SK-N-SH (cell line): Measurements from ENCODE around the gene LRRC73. TPM values are rescaled to one million over a fixed set of nuclear protein-coding genes. Genes with fewer than 3 reads are reported as not detected.

Experiments
- CTCF ChIA-PET: fragments of 300-600, 350-600 bp; formaldehyde crosslinking; extraction: SDS; loops from one replicate; lab custom pipeline; 2021; lab: Yijun Ruan, JAX
- POLR2A ChIA-PET: fragments of 350-600 bp; sonication (Branson Sonifier 250); formaldehyde crosslinking; extraction: SDS; loops from one replicate; lab custom pipeline; 2020; ENCODE audit warnings: antibody characterized with exemption, inconsistent platforms; lab: Yijun Ruan, JAX
- DNase-seq: peaks from one replicate; pipeline ENCODE4 v3.0.0; 2012
- H2AFZ ChIP-seq: fragments of 200-600 bp; sonication (generic); 2 replicates; pipeline ENCODE4 v1.8.1; 2016; ENCODE audit warnings: antibody characterized with exemption, mild to moderate bottlenecking, low read depth
- H3F3A ChIP-seq: fragments of 200-600 bp; sonication (generic); replicated peaks from 2 replicates; pipeline ENCODE3; 2016; ENCODE audit warnings: antibody characterized with exemption, mild to moderate bottlenecking; ENCODE audit not compliant: insufficient read depth
- H3K27ac ChIP-seq, 2 experiments: fragments of 200-500 bp in 1 of 2; fragments of 200-600 bp in 1 of 2; sonication (Bioruptor generic) in 1 of 2; sonication (generic), shearing (Covaris generic) in 1 of 2; 2 replicates each; pipeline versions ENCODE4 v1.5.1 to v1.6.1; 2014 to 2016; ENCODE audit warnings: low read depth in 2 of 2, inconsistent platforms in 1 of 2, low read length in 1 of 2, mild to moderate bottlenecking in 1 of 2, mixed read lengths in 1 of 2
- H3K27me3 ChIP-seq: fragments of 200-600 bp; sonication (generic), shearing (Covaris generic); 2 replicates; pipeline ENCODE4 v1.6.1; 2016; ENCODE audit warnings: mixed run types; ENCODE audit not compliant: insufficient read depth
- H3K36me3 ChIP-seq, 2 experiments: fragments of 200-500 bp in 1 of 2; fragments of 200-600 bp in 1 of 2; sonication (Bioruptor generic) in 1 of 2; sonication (generic) in 1 of 2; replicated peaks in 1 of 2; 2 replicates each; pipeline versions ENCODE3 to v1.5.1; 2014 to 2016; ENCODE audit warnings: low read length in 1 of 2, mild to moderate bottlenecking in 1 of 2; ENCODE audit not compliant: insufficient read depth in 2 of 2, control insufficient read depth in 1 of 2
- H3K4me1 ChIP-seq, 2 experiments: fragments of 200-500 bp in 1 of 2; fragments of 200-600 bp in 1 of 2; sonication (Bioruptor generic) in 1 of 2; sonication (generic), shearing (Covaris generic) in 1 of 2; 2 replicates each; pipeline versions ENCODE4 v1.5.1 to v1.6.1; 2014 to 2016; ENCODE audit warnings: low read depth in 1 of 2, low read length in 1 of 2, mixed run types in 1 of 2; ENCODE audit not compliant: insufficient read depth in 2 of 2, control insufficient read depth in 1 of 2
- H3K4me2 ChIP-seq: fragments of 200-600 bp; sonication (generic), shearing (Covaris generic); 2 replicates; pipeline ENCODE4 v1.6.1; 2017; ENCODE audit warnings: mixed run types
- H3K4me3 ChIP-seq, 2 experiments: fragments of 200-500 bp in 1 of 2; fragments of 200-600 bp in 1 of 2; sonication (Bioruptor generic) in 1 of 2; sonication (generic), shearing (Covaris generic) in 1 of 2; 2 replicates each; pipeline versions ENCODE4 v1.5.1 to v1.8.1; 2014 to 2016; ENCODE audit warnings: low read depth in 2 of 2, inconsistent platforms in 1 of 2, low read length in 1 of 2, mild to moderate bottlenecking in 1 of 2, mixed read lengths in 1 of 2, moderate library complexity in 1 of 2
- H3K79me2 ChIP-seq: fragments of 200-600 bp; sonication (generic); 2 replicates; pipeline ENCODE4 v1.8.1; 2017; ENCODE audit warnings: mild to moderate bottlenecking; ENCODE audit not compliant: insufficient read depth
- H3K9ac ChIP-seq: fragments of 200-600 bp; sonication (generic); 2 replicates; pipeline ENCODE4 v1.6.1; 2017; ENCODE audit warnings: mixed run types
- H3K9me2 ChIP-seq: fragments of 200-600 bp; sonication (generic); 2 replicates; pipeline ENCODE4 v1.6.1; 2017; ENCODE audit warnings: mixed run types
- H3K9me3 ChIP-seq: fragments of 200-600 bp; sonication (generic); 2 replicates; pipeline ENCODE4 v1.6.1; 2017; ENCODE audit warnings: mixed run types, mild to moderate bottlenecking, moderate library complexity
- H4K20me1 ChIP-seq: fragments of 200-600 bp; sonication (generic); 2 replicates; pipeline ENCODE4 v1.6.1; 2017; ENCODE audit warnings: mild to moderate bottlenecking, mixed run types; ENCODE audit not compliant: insufficient read depth
- CTCF ChIP-seq: fragments of 200-600 bp; sonication (generic); IDR thresholded peaks from 2 replicates; pipeline ENCODE4 v1.6.1; 2017; ENCODE audit warnings: antibody characterized with exemption, mild to moderate bottlenecking, moderate library complexity
- EZH2phosphoT487 ChIP-seq: fragments of 200-600 bp; sonication (generic); IDR thresholded peaks from 2 replicates; pipeline ENCODE4 v1.6.1; 2017; ENCODE audit warnings: low read depth, mixed run types, mild to moderate bottlenecking, antibody characterized with exemption, moderate library complexity, borderline replicate concordance
- FOSL2 ChIP-seq: IDR thresholded peaks from 2 replicates; pipeline ENCODE4 v1.4.0; 2012; ENCODE audit warnings: low read depth, mild to moderate bottlenecking, moderate library complexity, borderline replicate concordance
- FOXM1 ChIP-seq: IDR thresholded peaks from 2 replicates; pipeline ENCODE4 v1.4.0; 2012; ENCODE audit warnings: low read depth, mild to moderate bottlenecking
- GATA2 ChIP-seq: sonication (generic); formaldehyde crosslinking; IDR thresholded peaks from 2 replicates; pipeline ENCODE4 v1.5.0; 2020; ENCODE audit warnings: mild to moderate bottlenecking, missing genetic modification reagents
- JUND ChIP-seq: IDR thresholded peaks from 2 replicates; pipeline ENCODE4 v1.4.0; 2012
- MAX ChIP-seq: IDR thresholded peaks from 2 replicates; pipeline ENCODE4 v1.4.0; 2012; ENCODE audit warnings: low read depth
- MEF2A ChIP-seq: IDR thresholded peaks from 2 replicates; pipeline ENCODE4 v1.4.0; 2012; ENCODE audit warnings: low read depth, borderline replicate concordance
- NFIC ChIP-seq: IDR thresholded peaks from 2 replicates; pipeline ENCODE4 v1.4.0; 2012; ENCODE audit warnings: borderline replicate concordance
- PBX3 ChIP-seq: IDR thresholded peaks from 2 replicates; pipeline ENCODE4; 2012
- RCOR1 ChIP-seq: fragments of 150-350 bp; IDR thresholded peaks from 2 replicates; pipeline ENCODE4 v1.6.1; 2017; ENCODE audit warnings: antibody characterized with exemption, low read length
- REST ChIP-seq: IDR thresholded peaks from 2 replicates; pipeline ENCODE4 v1.6.1; 2012; ENCODE audit warnings: mild to moderate bottlenecking, low read depth, low read length, moderate library complexity
- RFX5 ChIP-seq: IDR thresholded peaks from 2 replicates; pipeline ENCODE4 v1.6.1; 2012; ENCODE audit warnings: mild to moderate bottlenecking, improper control_type of control experiment, low read length
- RXRA ChIP-seq: IDR thresholded peaks from 2 replicates; pipeline ENCODE4 v1.4.0; 2012; ENCODE audit warnings: low read depth, mild to moderate bottlenecking, borderline replicate concordance
- SIN3A ChIP-seq: IDR thresholded peaks from 2 replicates; pipeline ENCODE4 v1.6.1; 2012; ENCODE audit warnings: low read depth, mild to moderate bottlenecking, low read length, moderate library complexity, borderline replicate concordance
- TEAD4 ChIP-seq: IDR thresholded peaks from 2 replicates; pipeline ENCODE4 v1.4.0; 2012; ENCODE audit warnings: mild to moderate bottlenecking, borderline replicate concordance; ENCODE audit not compliant: insufficient read depth
- USF1 ChIP-seq: IDR thresholded peaks from 2 replicates; pipeline ENCODE4 v1.4.0; 2012; ENCODE audit warnings: low read depth, borderline replicate concordance
- USF2 ChIP-seq: fragments of 150-350 bp; IDR thresholded peaks from 2 replicates; pipeline ENCODE4 v1.6.1; 2017; ENCODE audit warnings: antibody characterized with exemption, low read length, low read depth, borderline replicate concordance
- WGBS: methylation state at CpG from one replicate; pipeline ENCODE4 v1.1.6; 2017; ENCODE audit warnings: low lambda C conversion rate; 5-methylcytosine and 5-hydroxymethylcytosine counted together
- polyA plus RNA-seq, 3 experiments: library from polyadenylated mRNA; depleted of rRNA; stranded (reverse); fragments of >200 nt; gene quantifications; 2 replicates each; pipeline ENCODE4 v1.2.3, GENCODE V29; 2012

The LRRC73 gene
- polyA plus RNA-seq, 1 of the 3 experiments (the other 2 are of a cell fraction) = 0.89 TPM

GRCh38 chr6:43461936-43462335, 48.2 kb downstream of the LRRC73 start (continued):
- no peak for TF ChIP-seq REST
- no peak for TF ChIP-seq MEF2A

GRCh38 chr6:43460032-43460431, 50.1 kb downstream of the LRRC73 start:
- no peak overlapping the region for H3K27ac ChIP-seq
- H3K9me2 ChIP-seq = no peaks in the 10 kb centered on the region
- no peaks in the 10 kb centered on the region for H3K9me3 ChIP-seq
- ChIA-PET POLR2A (interaction anchor here (1.7 kb wide), 1 partner anchor 50 kb away, joined by 3 read pairs; the partner anchor contains the start of gene LRRC73), CTCF (interaction anchor here (1.1 to 14.6 kb wide), 4 partner anchors 12 to 40 kb away, joined by 3 to 382 read pairs (median 4); partner anchors contain the start of gene LRRC73)
- DNase-seq = no peak
- no peak overlapping the region for H3K4me2 ChIP-seq
- H3K4me3 ChIP-seq = no peak overlapping the region
- no peak overlapping the region for H3K9ac ChIP-seq
- TF ChIP-seq FOSL2 = no peak
- TF ChIP-seq NFIC = no peak
- TF ChIP-seq TEAD4 = no peak
- no peak for TF ChIP-seq MEF2A
- TF ChIP-seq USF1 = no peak
- TF ChIP-seq EZH2phosphoT487 = no peak
- TF ChIP-seq USF2 = no peak
- TF ChIP-seq GATA2 (CRISPR knock-in tag) = no peak
- TF ChIP-seq JUND = no peak
- no peak for TF ChIP-seq PBX3
- no peak for TF ChIP-seq SIN3A
- no peak for TF ChIP-seq RXRA
- no peak for TF ChIP-seq MAX
- TF ChIP-seq FOXM1 = no peak
- TF ChIP-seq RFX5 = no peak
- TF ChIP-seq CTCF = no peak
- no peak for TF ChIP-seq RCOR1
- no peaks in the 10 kb centered on the region for H3K36me3 ChIP-seq
- peaks cover 0 to 5% of the 10 kb centered on the region in 2 experiments; a peak in 1 of 4 replicates for H3K4me1 ChIP-seq
- 33% methylated on average over 3 of the region's 4 CpGs for WGBS
- no peak overlapping the region for H2AFZ ChIP-seq
- peaks cover 11% of the 10 kb centered on the region; the same call in 1 of the 2 replicates for H3K27me3 ChIP-seq
- H4K20me1 ChIP-seq = no peaks in the 10 kb centered on the region
- H3F3A ChIP-seq = no peaks in the 10 kb centered on the region
- no peaks in the 10 kb centered on the region for H3K79me2 ChIP-seq
